ENCODE data around the gene SCAF1. TPM values are rescaled to one million over a fixed set of nuclear protein-coding genes. Genes with fewer than 3 reads are reported as not detected.

Gene SCAF1
- total and polyA plus RNA-seq, 7 donors: 23.0 to 72.9 (median 45.5) TPM

- Histone ChIP-seq H3K9me3 (no peaks in the 10 kb centered on the region), H3K4me3 (no peak overlapping the region), H3K36me3 (ENCODE audit: insufficient read depth in 1 of 2, low read depth in 1 of 2) (peaks cover 5 to 70% of the 10 kb centered on the region in 2 donors), H3K27ac (peak overlapping the region; percentile 36), H3K4me1 (peaks cover 31% of the 10 kb centered on the region), H3K27me3 (ENCODE audit: insufficient read depth in 3 of 3, low read length in 2 of 3) (no peaks in the 10 kb centered on the region)
- intact Hi-C loops (cut with DNase I): loop anchor here in 1 of 2 donors (5.0 to 10.0 kb wide), 2 partner anchors 80 to 123 kb away; partner anchors contain the start of gene TSKS
- 76 to 91% (median 78%) methylated on average over 8 of the region's 8 CpGs for WGBS, 3 donors
- ATAC-seq (no peak), DNase-seq (no peak)
- TF ChIP-seq CTCF (IDR thresholded peaks at IDR 0.05): no peak
Measured at GRCh38 chr19:49682274-49682673, 40.3 kb downstream of the SCAF1 start.

- DNase-seq (no peak), ATAC-seq (no peak)
- WGBS, 3 donors: 90 to 95% (median 92%) methylated on average over 18 of the region's 18 CpGs
- peaks cover 23% of the 10 kb centered on the region for H3K4me1 ChIP-seq
- no peaks in the 10 kb centered on the region for H3K27me3 ChIP-seq (ENCODE audit: insufficient read depth in 3 of 3, low read length in 2 of 3)
- no peaks in the 10 kb centered on the region for H3K9me3 ChIP-seq
- no peak overlapping the region for H3K4me3 ChIP-seq
- H3K36me3 ChIP-seq (ENCODE audit: insufficient read depth in 1 of 2, low read depth in 1 of 2): peaks cover 5 to 77% of the 10 kb centered on the region in 2 donors
- intact Hi-C loops (cut with DNase I): loop anchor here in 1 of 2 donors (5.0 to 10.0 kb wide), 2 partner anchors 78 to 121 kb away; partner anchors contain the start of gene TSKS
- H3K27ac ChIP-seq: no peak overlapping the region
- no peak for TF ChIP-seq CTCF (IDR thresholded peaks at IDR 0.05)
Measured at GRCh38 chr19:49683814-49684250, 41.8 kb downstream of the SCAF1 start.

GRCh38 chr19:49684251-49684982 is 42.4 kb downstream of the SCAF1 start:
- peak; percentile 25 for TF ChIP-seq CTCF (IDR thresholded peaks at IDR 0.05)
- no peaks in the 10 kb centered on the region for H3K9me3 ChIP-seq
- no peak overlapping the region for H3K4me3 ChIP-seq
- H3K36me3 ChIP-seq (ENCODE audit: insufficient read depth in 1 of 2, low read depth in 1 of 2): peaks cover 5 to 77% of the 10 kb centered on the region in 2 donors
- H3K27me3 ChIP-seq (ENCODE audit: insufficient read depth in 3 of 3, low read length in 2 of 3): peaks cover 0 to under 1% (median 0%) of the 10 kb centered on the region in 3 donors
- DNase-seq (peak in 1 of 2 donors; percentile 41), ATAC-seq (no peak)
- 83 to 84% (median 84%) methylated on average over 32 to 35 of the region's 35 CpGs for WGBS, 3 donors
- H3K27ac ChIP-seq: no peak overlapping the region
- intact Hi-C loops (cut with DNase I): loop anchor here in 1 of 2 donors (5.0 to 10.0 kb wide), 2 partner anchors 78 to 120 kb away; partner anchors contain the start of gene TSKS
- peaks cover 18% of the 10 kb centered on the region for H3K4me1 ChIP-seq

GRCh38 chr19:49684983-49685553 is 43.1 kb downstream of the SCAF1 start:
- no peak for TF ChIP-seq CTCF (IDR thresholded peaks at IDR 0.05)
- WGBS, 3 donors: 68 to 76% (median 75%) methylated on average over 13 of the region's 13 CpGs
- Histone ChIP-seq H3K27ac (no peak overlapping the region), H3K36me3 (ENCODE audit: insufficient read depth in 1 of 2, low read depth in 1 of 2) (peaks cover 5 to 77% of the 10 kb centered on the region in 2 donors), H3K27me3 (ENCODE audit: insufficient read depth in 3 of 3, low read length in 2 of 3) (peaks cover 0 to 5% (median 0%) of the 10 kb centered on the region in 3 donors), H3K9me3 (no peaks in the 10 kb centered on the region), H3K4me1 (peaks cover 24% of the 10 kb centered on the region), H3K4me3 (no peak overlapping the region)
- no peak for DNase-seq
- ATAC-seq: no peak
- intact Hi-C loops (cut with DNase I): loop anchor here in 1 of 2 donors (5.0 to 10.0 kb wide), 2 partner anchors 77 to 120 kb away; partner anchors contain the start of gene TSKS

Measured in psoas muscle (tissue), 8 donors.